Gastrocnemius medialis (tissue), 4 donors: ENCODE measurements around the gene VAT1L.

ENCODE experiments used
- CTCF ChIP-seq, 5 experiments: fragments of 450-650 bp in 3 of 5; fragments of 200-600 bp in 2 of 5; sonication (generic) in 2 of 5; IDR thresholded peaks in 4 of 5; conservative IDR thresholded peaks in 1 of 5; 1 replicate in 4 of 5; 2 replicates in 1 of 5; pipeline ENCODE4 v1.5.1; 2016 to 2019; ENCODE audit warnings: antibody characterized with exemption in 5 of 5, mild to moderate bottlenecking in 3 of 5, moderate library complexity in 3 of 5
- POLR2A ChIP-seq, 2 donors: fragments of 450-650 bp; IDR thresholded peaks; one replicate each; pipeline ENCODE4 v1.6.1; 2017; ENCODE audit warnings: antibody characterized with exemption in 2 of 2, mild to moderate bottlenecking in 2 of 2, moderate library complexity in 2 of 2

GRCh38 chr16:77761204-77761603 is 27.2 kb upstream of the VAT1L start:
- TF ChIP-seq CTCF (IDR thresholded peaks at IDR 0.05 in 4 of 5, conservative IDR thresholded peaks at IDR 0.05 in 1 of 5) (no peak), POLR2A (IDR thresholded peaks at IDR 0.05) (no peak)
